NCI-H1092 treated with DMSO at 0.1 percent for 48 hours (cell line): ENCODE results near the gene SF3A1.

Experiments used
- DNase-seq: peaks from one replicate; lab custom pipeline; 2025; lab: John Stamatoyannopoulos, UW

The SF3A1 gene

DNA sequence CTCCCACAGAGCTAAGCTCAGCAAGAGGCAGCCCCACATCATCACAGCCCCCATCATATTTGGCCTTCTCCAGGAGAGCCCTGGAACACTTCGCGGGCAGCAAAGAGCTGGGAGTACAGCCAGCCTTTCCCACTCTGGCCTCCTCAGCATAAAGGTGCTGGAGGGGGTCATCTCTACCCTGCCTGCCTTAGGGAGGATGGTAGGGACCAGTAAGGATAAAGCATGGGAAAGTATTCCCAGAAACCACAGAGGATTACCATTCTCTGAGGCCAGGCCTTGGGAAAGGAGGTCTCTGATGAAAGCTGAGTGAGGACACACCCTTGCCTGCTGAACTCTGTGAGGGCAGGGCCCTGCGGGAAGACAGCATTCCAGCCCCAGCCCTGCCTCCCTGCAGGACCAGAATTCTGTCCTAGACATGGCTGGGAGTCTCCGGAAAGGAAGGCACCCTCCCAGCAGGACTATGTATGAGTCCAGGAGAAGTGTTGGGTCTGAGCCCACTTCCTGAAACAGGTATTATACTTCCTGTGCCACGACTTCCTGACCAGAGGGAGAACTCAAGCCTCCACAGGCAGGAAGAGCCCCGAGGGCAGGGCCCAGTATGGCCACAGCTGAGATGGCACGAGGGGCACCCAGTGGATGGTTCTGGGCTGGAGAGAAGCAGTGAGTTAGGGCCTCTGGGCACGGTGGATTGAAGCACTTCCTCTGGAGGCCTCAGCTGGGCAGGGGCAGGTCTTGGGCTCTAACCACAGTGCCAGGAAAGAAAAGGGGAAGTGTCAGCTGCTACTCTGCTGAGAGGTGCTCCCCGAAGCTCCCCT lies 54.5 kb downstream of the SF3A1 start:
- no peak for DNase-seq

DNA sequence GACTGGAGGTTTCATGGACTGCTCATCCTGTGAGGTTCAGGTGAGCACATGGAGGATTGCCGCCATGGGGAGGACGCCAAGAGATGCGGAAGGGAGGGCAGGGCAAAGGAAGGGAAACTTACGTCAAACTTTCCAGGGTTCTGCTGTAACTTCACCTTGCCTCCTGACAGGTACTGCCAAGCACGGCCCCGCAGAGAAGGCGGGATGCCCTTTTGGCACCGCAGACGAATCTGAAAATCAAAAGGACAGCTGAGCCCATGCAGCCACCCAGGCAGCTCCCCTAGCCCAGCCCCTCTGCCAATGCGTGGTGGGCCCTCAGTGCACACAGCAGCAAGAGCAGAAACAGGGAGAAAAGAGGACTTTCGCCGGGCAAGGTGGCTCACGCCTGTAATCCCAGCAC lies 57.4 kb downstream of the SF3A1 start:
- no peak for DNase-seq

DNA sequence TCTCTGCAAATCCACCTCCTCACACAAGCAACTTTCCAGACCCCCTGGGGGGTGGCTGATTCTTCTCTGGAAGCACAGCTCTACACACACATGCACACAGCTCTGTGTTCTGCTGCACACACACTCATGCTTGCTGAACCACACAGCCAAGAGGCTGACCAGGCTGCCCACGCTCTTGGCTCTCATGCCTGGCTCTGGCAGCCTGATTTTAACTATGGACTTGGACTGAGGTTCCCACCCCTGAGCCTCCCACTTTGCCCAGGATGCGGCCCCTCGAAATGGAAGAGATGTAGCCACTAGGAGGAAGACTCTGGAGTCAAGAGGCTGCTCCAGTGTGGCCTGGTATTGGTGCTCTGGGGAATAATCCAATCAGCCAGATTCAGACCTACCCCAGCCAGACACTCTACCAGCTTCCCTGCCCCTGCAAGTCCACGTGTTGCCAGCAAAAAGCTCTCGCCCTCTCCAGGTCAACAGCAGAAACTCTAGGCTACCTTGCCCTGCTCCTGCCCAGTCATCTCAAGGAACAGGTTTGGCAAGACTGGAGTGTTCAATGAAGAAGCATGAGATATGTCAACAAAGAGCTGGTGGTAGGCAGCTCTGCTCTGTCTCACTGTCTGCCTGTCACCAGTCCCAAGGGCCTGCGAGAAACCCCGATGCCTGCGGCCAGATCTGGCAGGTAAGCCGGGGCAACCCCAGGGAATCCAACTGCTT lies 58.5 kb downstream of the SF3A1 start:
- no peak for DNase-seq

DNA sequence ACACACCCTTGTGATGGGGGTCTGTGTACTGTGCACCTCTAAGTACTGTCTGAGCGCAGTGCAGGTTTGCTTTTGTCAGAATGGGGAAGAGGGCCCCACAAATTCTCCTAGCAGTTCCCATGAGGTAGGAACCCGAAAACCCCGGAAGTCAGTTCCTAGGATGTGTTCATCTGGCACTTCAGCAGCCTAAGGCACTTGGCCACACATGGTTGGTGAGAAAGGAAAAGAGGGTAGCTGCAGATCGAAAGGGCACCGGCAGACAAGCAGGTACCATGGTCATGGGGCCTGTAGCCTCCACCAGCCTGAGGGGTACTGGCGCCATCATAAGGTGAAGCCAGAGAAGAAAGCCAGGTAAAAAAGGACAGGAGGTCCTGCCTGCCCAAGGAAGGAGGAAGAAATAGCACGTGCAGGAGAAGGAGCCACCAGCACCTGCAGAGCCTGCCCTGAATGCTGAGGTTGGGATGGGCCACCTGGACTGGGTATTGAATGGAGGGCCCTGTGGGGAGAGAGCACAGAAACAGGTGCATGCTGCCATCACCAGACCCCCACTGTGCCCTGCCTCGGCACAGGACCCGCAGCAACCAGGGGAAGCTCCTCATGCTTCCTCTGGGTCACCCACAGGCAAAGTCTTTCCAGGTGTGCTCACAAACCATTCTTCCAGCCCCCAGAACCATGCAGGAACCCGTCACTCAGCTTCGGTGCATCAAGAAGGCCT lies 59.3 kb downstream of the SF3A1 start:
- DNase-seq: no peak

DNA sequence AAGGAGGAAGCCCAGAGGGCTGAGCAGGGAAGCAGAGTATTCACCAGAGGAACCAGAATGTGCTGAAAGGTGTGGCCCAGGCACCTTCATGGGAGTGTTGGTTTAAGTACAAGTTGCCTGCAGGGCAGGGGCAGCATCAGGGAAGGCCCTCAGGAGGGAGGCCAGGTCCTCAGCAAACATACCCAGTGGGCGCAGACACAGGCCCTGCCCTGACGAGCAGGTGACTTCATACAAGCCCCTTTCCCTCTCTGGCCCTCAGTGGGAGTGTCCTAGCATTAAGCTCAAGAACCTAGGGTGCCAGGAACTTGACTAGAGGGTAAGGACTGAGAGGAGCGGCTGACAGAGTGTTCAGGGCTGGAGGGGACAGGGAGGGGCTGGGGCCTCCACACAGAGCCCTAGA lies 59.9 kb downstream of the SF3A1 start:
- DNase-seq: no peak

DNA sequence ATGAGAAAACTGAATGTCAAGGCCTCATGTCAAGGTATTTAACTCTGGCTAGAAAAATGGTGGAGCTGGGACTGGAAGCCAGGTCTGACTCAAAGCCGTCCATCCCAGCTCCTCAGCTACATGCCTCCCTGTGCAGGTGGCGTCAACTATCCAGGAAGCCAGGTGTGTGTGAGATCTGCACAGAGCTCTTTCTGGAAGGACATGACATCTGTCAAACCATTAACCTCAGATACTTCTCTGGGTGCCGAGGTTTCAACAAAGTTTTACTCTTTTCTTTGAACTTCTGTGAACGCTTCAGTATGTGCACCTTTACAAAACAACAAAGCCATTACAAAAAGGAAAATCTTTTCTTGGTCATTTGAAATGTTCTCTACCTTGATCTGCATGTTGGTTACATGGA lies 60.4 kb downstream of the SF3A1 start:
- DNase-seq: no peak

DNA sequence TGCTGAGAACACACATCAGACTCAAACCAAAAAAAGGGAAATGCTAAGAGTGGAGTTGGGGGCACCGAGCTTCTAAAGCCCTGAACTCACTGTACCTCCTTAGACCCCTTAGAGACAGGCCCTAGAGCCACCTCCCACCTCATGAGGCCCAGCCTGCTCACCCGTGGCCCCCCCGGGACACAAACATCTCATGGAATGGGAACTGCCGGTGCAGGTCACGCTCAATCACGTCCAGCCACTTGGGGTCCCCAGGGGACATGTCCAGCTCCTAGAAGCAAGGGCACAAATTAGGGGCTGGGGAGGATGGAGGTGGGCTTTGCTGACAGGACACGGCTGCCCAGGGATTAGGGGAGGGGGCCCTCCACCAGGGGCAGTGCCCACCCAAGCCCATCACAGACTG lies 61.1 kb downstream of the SF3A1 start:
- no peak for DNase-seq

DNA sequence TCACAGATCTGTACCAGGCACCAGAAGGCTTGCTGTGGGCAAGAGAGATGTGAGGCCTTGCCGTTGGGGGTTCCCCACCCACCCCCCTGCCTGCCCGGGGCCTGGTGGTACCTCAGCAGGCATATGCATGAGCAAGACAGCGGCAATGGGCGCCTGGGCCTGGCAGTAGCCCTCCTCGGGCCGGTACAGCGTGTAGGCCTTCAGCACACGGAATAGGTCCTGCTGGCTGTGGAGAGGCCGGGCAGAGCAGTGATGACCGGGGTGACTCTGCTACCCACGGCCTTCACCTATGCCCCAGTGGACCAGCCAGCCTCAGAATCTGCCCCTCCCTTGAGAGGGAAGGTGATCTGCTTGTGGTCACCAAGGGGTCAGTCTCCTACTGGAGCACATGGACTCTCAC lies 61.9 kb downstream of the SF3A1 start:
- no peak for DNase-seq

DNA sequence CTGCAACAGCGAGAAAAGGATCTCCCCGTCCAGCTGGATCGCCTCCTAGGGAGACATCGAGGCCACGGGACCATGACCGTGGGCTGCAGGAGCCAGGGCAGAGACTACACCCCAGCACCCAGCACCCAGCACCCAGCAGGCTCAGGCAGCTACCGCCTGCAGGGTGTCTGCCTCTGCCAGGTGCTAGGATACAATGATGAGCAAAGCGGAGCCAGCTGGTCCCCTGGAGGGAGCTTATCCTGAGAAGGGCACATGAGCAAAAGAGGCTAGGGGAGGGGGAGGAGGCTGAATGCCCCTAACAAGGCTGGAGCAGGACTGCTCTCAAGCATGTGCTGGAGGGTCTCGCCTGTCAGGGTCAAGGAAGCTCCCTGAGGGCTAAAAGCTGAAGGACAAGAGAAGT lies 62.6 kb downstream of the SF3A1 start:
- DNase-seq: no peak

DNA sequence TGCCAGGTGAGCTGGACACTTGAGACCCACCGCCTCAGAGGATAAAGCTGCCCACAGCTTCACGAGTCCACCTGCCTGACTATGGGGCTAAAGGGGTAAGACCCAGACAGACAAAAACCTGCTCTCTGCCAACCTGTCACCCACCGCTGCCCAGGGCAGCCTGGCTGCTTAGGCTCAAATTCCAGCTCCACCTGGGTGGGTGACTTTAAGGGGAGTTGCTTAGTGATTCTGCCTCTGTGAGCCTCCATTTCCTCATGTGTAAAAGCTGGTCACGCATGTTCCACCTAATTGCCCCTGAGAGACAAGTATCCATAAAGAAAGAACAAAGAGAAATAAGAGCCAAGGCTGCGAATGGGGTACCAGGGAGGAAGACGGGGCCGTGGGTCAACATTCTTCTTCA lies 63.7 kb downstream of the SF3A1 start:
- no peak for DNase-seq

DNA sequence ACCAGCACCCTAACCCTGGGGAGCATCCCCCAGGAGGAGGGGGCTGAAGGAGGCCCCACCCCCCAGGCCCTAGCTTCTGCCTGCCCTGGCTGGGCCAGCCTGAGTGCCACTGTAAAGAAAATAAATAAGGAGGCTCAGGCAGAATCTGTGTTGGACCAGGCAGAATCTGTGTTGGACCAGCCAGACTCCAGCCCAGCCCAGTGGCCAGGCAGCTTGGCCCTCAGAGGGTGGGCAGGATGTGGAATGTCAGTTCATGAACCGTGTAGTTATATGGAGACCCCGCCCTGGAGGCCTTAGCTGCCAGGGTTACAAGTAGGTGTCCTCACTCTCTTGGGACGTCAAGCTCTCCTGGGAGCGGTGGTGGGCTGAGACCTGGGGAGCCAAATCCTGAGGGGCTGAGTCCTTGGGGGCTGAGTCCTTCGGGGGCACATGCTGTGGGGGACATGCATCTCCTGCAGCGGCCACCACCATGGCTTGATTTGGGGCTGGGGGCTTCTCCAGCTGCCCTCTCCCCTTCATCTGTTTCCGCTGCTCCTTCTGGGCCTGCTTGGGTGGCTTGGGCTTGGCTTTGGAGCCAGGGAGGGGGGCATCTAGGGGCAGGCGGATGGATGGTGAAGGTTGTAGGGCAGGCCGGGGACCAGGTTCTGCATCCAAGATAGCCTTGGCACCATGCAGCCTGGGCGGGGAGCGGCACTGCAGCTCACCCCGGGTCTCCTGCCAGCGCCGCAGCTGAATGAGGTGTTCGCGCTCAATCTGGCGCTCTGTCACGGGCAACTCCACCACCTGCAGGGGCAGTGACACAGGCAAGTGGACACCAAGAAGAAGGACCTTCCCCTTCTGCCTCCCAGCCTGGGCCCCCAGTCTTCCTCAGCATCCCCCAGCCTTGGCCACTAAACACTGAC lies 64.4 kb downstream of the SF3A1 start:
- no peak for DNase-seq

DNA sequence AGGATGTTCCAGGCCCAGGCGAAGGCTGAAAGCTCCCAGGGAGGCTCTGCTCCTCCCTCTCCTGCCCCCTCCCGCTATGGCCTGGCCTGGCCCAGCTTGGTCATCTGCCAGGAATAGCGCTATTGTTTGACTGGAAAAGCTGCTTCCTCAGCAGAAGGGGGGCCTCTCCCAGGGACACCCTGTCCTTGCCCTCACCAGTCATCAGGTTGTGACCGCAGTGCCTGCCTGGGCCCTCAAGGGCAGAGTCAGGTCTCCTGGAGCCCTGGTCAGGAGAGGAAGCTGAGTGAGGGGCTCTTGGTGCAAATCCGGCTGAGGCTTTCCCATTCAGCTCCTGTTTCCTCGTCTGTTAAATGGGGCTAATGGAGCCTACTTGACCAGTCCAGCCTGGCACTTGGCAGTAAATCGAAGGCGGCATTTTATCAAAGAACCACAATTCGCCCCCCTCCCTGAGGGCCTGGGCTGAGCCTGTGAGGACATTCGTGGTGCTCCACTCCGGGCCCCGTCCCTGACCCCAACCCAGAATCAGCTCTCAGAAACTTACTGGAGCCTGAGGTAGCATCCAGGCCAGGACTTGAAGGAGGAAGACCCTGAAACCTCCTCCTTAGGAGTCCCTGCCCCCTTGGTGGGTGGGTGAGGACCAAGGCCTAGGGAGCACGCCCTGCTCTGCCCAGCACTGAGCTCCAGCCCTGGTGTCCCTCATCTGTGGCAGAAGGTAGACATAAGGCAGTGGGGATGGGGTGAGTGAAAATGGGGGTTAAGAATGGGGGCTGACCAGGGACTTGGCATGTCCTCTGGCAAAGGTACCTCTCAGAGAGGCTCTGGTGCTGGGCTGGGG lies 65.4 kb downstream of the SF3A1 start:
- peak; percentile 42 for DNase-seq

DNA sequence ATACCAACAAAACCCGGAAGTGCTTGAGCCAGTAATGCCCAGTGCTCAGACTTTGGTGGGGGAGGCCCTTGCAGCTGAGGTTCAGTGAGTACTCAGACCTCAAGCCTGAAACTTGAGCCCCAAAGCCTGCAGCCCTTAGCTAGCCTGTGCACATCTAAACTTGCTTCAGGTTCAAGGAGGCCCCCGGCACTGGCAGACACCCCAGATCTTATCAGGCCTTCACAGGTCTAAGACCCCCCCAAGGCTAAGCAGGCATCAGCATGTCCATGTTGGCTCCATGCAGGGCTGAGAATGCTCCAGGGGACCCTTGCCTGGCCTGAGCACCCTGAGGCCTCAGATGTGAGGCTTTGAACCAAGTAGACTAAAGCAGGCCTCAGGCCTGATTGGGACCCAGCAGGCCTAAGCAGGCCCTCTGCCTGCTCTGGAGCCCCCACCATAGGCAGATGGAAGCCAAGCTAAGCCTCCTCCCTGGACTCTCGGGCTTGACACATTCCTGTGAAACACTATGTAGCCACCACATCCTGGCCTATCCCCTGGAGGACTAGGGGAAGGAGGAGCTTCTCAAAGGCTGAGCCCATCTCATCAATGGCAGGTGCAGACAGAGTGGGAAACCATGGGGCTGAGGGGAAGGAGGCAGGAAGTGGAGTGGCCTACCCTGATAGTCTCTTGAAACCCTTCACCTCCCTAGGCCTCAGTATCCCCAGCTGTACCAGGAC lies 66.2 kb downstream of the SF3A1 start:
- no peak for DNase-seq

DNA sequence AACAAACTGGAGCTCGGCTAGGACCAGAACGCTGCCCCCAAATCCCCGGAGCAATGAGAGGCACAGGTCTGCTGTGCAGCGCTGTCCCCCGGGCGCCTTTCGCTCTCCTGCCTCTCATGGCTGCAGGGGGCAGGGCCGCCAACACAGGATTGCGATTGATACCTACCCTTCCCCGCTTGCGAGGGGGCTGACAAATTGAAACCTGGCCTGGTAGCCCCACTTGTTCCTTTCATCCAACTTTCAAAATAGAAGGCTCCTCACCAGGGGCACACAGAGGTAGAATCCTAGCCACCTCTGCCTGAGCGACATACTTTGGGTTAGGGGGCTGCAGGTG lies 66.7 kb downstream of the SF3A1 start:
- no peak for DNase-seq

DNA sequence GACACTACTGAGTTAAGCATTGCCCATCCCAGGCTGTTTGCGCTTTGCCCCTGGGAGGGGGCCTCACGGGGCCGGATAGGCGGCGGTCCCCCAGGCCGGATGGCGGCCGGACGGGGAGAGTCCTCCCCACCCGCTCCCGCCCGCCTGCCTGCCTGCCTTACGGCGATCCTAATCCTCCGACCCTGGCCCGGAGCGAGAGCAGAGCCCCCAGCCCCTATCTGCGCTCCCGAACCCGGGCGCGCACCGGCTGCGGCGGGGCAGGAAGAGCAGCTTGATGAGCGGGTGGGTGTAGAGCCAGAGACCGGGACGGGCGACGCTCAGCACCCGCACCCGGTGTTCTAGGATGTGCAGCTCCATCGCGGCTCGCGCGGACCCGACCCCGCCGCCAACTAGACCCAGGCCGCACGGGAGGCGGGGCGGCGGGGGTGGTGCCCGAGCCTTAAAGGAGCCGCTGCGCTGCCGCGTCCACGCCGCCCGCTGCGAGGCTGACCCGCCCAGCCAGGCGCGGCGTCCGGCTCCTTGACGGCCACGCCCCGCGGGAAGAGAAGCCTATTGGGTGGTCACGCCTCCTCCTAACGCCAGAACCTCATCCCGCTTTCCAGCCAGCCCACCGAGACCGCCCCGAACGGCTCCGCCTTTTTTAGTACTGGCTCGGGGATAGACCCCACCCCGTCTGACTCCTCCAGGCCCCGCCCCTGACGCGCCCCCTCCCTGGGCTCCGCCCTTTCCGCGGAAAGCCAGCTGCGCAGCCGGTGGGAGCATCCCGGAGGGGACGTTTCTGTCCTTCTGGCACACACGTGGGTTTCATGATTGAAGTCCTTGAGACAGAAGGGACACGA lies 67.3 kb downstream of the SF3A1 start, which contains the start of gene CASTOR1:
CASTOR1 (minus strand) TSS at position 365 of the 839 bp plus-strand sequence; CDS start at position 357, 8 bp downstream.
- DNase-seq: peak; percentile 93

DNA sequence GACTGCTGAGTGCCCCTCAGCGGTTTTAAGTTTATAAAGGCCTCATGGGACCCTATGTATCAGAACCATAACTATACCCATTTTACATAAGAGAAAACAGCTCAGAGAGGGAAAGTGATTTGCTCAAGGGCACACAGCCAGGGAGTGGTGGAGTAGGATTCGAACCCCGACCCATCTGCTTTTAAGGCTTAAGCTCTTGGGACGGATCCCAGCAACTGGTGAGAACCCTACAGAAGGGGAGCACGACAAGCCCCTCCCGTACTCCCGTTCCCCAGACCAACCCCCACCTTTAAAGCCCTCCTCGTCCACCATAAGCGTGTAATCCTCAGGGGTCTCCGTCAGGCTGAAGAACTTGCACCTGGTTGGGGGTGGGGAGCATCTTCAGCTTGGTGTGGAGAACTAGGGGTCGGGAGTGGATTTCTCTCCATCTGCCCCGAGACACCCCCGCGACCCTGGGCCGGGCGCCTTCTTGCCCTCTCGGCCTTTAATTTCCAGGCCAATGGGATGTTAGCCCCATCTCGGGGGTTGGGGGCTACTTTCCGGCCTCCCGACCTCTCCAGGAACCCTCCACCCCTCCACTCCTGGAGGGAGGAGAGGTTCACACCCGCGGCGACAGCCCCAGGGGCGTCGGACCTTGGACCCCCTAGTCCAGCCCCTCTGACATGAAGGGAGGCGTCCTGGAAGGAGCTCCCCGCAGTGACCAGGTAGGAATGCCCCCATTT lies 68.1 kb downstream of the SF3A1 start:
- DNase-seq: no peak

DNA sequence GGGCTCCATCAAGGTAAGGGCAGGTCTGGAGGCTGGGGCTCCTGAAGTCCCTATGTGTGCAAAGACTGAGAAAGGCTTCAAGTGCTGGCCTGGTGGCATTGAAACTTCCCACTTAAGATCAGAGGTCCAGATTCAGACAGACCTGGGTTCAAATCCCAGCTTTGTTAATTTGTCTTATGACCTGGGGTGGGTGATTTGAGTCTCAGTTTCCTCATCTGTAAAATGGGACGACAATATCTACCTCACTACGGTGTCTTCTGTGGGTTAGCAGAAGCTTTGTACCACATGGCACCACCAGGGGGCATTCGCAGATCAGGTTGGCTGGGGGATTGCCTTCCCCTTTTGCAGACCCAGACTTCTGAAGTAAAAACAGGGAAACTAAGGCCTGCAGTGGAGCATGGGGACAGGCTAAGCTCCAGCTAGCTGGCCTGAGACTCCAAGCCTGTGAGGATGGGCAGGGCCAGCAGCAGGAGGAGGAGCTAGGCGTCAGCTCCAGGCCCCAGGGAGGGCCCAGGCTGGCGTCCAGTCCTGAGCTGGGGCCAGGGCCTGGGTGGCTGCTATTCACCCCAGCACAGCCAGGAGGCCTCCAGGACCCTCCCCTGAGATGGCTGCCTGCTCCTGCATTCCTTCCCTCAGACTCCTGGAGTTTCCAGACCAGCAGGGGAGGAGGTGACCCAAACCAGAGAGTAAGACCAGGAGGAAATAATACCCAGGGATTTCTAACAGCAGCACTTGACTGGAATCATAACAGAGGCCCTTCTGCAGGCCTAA lies 68.9 kb downstream of the SF3A1 start:
- peak; percentile 60 for DNase-seq
